Body of pancreas (tissue), 4 donors: ENCODE data around the gene TM4SF20.

Experiments used
- POLR2A ChIP-seq, 3 donors: fragments of 450-650 bp; IDR thresholded peaks; one replicate each; pipeline ENCODE4 v1.6.1; 2016; ENCODE audit warnings: antibody characterized with exemption in 3 of 3, mild to moderate bottlenecking in 2 of 3
- TF ChIP-seq, protein P1 (sequence below), 7 experiments: fragments of 450-650 bp in 4 of 7; fragments of 200-600 bp in 3 of 7; sonication (generic) in 3 of 7; IDR thresholded peaks; one replicate each; pipeline ENCODE4 v1.5.1; 2016 to 2019; ENCODE audit warnings: antibody characterized with exemption in 7 of 7

DNA sequence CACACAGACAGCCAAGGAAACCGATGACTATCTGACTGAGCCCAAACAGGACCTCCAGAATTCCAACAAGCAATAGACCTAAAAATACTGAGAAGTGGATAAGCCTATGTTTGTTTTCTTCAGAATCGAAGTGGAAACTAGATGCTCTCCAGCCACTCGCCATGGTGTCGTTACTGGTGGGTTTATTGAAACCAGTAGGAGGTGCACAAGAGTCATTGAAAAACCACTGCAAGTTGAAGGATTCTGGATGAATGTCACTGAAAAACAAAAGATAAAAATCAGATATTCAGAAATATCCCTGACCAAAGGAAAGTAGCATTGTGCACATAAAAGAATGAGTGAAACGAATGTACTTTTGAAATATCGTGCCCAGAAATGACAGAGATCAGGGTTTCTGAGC is 15.3 kb downstream of the TM4SF20 start:
- no peak for TF ChIP-seq POLR2A (IDR thresholded peaks at IDR 0.05)
- TF ChIP-seq, protein P1, sequence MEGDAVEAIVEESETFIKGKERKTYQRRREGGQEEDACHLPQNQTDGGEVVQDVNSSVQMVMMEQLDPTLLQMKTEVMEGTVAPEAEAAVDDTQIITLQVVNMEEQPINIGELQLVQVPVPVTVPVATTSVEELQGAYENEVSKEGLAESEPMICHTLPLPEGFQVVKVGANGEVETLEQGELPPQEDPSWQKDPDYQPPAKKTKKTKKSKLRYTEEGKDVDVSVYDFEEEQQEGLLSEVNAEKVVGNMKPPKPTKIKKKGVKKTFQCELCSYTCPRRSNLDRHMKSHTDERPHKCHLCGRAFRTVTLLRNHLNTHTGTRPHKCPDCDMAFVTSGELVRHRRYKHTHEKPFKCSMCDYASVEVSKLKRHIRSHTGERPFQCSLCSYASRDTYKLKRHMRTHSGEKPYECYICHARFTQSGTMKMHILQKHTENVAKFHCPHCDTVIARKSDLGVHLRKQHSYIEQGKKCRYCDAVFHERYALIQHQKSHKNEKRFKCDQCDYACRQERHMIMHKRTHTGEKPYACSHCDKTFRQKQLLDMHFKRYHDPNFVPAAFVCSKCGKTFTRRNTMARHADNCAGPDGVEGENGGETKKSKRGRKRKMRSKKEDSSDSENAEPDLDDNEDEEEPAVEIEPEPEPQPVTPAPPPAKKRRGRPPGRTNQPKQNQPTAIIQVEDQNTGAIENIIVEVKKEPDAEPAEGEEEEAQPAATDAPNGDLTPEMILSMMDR (IDR thresholded peaks at IDR 0.05) = peak in 1 of 7 experiments; percentile 15
